ENCODE measurements around the gene MOG. TPM values are rescaled to one million over a fixed set of nuclear protein-coding genes. Genes with fewer than 3 reads are reported as not detected.

MOG gene
- total and polyA plus RNA-seq, 2 donors (not counting 1 experiment from before 2014, with no cell fraction given): not detected

DNA sequence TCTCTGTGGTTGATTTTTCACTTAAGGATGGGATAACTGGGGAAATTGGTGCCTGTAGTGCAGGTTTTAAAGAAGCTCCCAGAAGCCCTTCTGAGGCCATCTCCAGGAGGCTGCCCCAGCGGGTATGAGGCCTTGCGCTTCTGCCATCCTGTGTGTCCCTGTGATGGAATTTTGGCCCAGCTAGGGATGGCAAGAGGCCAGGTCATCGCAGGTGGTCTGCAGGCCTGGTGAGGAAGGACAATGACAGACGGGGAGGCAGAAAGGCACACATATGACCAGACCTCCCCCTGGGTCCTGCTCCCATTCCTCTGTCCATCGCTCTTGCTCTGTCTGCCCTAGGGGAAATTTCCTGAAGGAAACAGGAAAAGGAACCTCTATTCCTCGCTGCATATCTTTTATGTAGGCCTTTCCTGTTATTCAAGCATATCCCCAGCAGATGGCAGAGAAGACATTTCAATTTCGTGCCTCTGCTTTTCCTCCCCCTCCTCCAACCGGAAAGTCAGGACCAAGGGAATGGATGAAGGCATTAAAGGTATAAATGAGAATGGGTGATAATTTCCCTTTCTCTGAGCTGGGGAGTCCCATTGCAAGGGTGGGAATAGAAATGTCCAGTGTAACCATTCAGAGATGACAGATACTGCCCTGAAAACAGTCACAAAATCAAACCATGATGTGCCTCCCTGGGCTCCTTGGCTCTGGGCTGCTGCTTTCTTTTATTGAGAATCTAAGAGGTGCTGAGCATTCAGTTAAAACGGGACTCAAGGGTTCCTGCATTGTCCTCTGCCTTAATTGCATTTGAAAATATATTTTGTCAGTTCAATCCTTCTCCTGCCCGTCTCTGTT is 48.7 kb downstream of the MOG start:
- ChIA-PET POLR2A (no interaction called here), CTCF (interaction anchor here (0.8 to 2.6 kb wide), 15 partner anchors 10 to 426 kb away, joined by 3 to 23 read pairs (median 3); no protein-coding TSS in a partner anchor)
- DNase-seq (peak; percentile 64), ATAC-seq (ENCODE audit: low read depth) (no peak)
- intact Hi-C loops (cut with micrococcal nuclease): loop anchor here (1.0 kb wide), 2 partner anchors 48 to 130 kb away; no protein-coding TSS in a partner anchor
- Mint-ChIP-seq H3K27ac (no peak overlapping the region), H3K27me3 (peaks cover 35% of the 10 kb centered on the region), H3K4me1 (peaks cover 21% of the 10 kb centered on the region), H3K4me3 (no peak overlapping the region), H3K9me3 (ENCODE audit: insufficient read depth) (no peaks in the 10 kb centered on the region)
- no peak overlapping the region for H3K27ac ChIP-seq (ENCODE audit: low read length in 2 of 2)
- no peak overlapping the region for H2AFZ ChIP-seq (ENCODE audit: insufficient read depth, low read depth, low read length, poor library complexity, severe bottlenecking)
- 92% methylated on average over 4 of the region's 10 CpGs for WGBS (ENCODE audit: insufficient coverage)
- no peak overlapping the region for H3K4me3 ChIP-seq (ENCODE audit: control extremely low read depth in 1 of 5, extremely low read depth in 1 of 5, insufficient read depth in 1 of 5, low read depth in 2 of 5, low read length in 4 of 5)
- no peak overlapping the region for H3K4me2 ChIP-seq (replicated peaks; ENCODE audit: low read depth, low read length, poor library complexity, severe bottlenecking)
- peaks cover 18 to 39% of the 10 kb centered on the region in 2 donors for H3K4me1 ChIP-seq (ENCODE audit: control insufficient read depth in 2 of 2, insufficient read depth in 2 of 2, low read length in 2 of 2)
- H3K79me2 ChIP-seq (ENCODE audit: control insufficient read depth, insufficient read depth, low read length): no peaks in the 10 kb centered on the region
- H3K36me3 ChIP-seq (replicated peaks in 1 of 2; ENCODE audit: control extremely low read depth in 1 of 2, control insufficient read depth in 1 of 2, extremely low read depth in 1 of 2, insufficient read depth in 2 of 2, low read length in 1 of 2): no peaks in the 10 kb centered on the region
- no peaks in the 10 kb centered on the region for H4K20me1 ChIP-seq (ENCODE audit: control insufficient read depth, insufficient read depth, low read length, poor library complexity, severe bottlenecking)
- peaks cover 0 to 9% (median 0%) of the 10 kb centered on the region in 3 donors for H3K9me3 ChIP-seq (ENCODE audit: control extremely low read depth in 1 of 3, control insufficient read depth in 2 of 3, insufficient read depth in 1 of 3, low read length in 2 of 3)
- TF ChIP-seq EZH2 (IDR thresholded peaks at IDR 0.05; ENCODE audit: borderline replicate concordance, insufficient read depth, low read depth, low read length, poor library complexity, severe bottlenecking): no peak
- TF ChIP-seq, protein P1, sequence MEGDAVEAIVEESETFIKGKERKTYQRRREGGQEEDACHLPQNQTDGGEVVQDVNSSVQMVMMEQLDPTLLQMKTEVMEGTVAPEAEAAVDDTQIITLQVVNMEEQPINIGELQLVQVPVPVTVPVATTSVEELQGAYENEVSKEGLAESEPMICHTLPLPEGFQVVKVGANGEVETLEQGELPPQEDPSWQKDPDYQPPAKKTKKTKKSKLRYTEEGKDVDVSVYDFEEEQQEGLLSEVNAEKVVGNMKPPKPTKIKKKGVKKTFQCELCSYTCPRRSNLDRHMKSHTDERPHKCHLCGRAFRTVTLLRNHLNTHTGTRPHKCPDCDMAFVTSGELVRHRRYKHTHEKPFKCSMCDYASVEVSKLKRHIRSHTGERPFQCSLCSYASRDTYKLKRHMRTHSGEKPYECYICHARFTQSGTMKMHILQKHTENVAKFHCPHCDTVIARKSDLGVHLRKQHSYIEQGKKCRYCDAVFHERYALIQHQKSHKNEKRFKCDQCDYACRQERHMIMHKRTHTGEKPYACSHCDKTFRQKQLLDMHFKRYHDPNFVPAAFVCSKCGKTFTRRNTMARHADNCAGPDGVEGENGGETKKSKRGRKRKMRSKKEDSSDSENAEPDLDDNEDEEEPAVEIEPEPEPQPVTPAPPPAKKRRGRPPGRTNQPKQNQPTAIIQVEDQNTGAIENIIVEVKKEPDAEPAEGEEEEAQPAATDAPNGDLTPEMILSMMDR (IDR thresholded peaks at IDR 0.05): peak; percentile 72
- peaks cover 0 to 17% (median 7%) of the 10 kb centered on the region in 4 experiments for H3K27me3 ChIP-seq (replicated peaks in 1 of 4; ENCODE audit: control extremely low read depth in 1 of 4, control insufficient read depth in 3 of 4, insufficient read depth in 4 of 4, low read length in 3 of 4)
- H3K9ac ChIP-seq (ENCODE audit: low read length): no peak overlapping the region

Measured in B cell (primary cell).